Activated naive CD4-positive, alpha-beta T cell treated with anti-CD3 and anti-CD28 coated beads, Interleukin-2, amount 10 ng/mL, durations not matched to agents 7 days and 5 days (primary cell): Measurements from ENCODE around the gene TSPAN32.

Experiments used
- CTCF ChIA-PET: fragments of 350-600 bp; sonication (Branson Sonifier 250); formaldehyde crosslinking; loops from one replicate; lab custom pipeline; 2021; ENCODE audit warnings: antibody characterized with exemption; lab: Charles Lee
- DNase-seq: peaks from one replicate; pipeline ENCODE4 v3.0.0-alpha.2; 2020
- H3K27ac Mint-ChIP-seq: one replicate; pipeline ENCODE4 v1.8.0; 2021; ENCODE audit warnings: mild to moderate bottlenecking, moderate library complexity, mixed read lengths
- H3K27me3 Mint-ChIP-seq: one replicate; pipeline ENCODE4 v1.8.0; 2021; ENCODE audit warnings: mild to moderate bottlenecking, mixed read lengths
- H3K36me3 Mint-ChIP-seq: one replicate; pipeline ENCODE4 v1.8.0; 2021; ENCODE audit warnings: mixed read lengths
- H3K4me1 Mint-ChIP-seq: one replicate; pipeline ENCODE4 v1.8.0; 2021; ENCODE audit warnings: mixed read lengths
- H3K4me3 Mint-ChIP-seq: one replicate; pipeline ENCODE4 v1.8.0; 2021; ENCODE audit warnings: mild to moderate bottlenecking, moderate library complexity, mixed read lengths
- H3K9me3 Mint-ChIP-seq: one replicate; pipeline ENCODE4 v1.8.0; 2021; ENCODE audit warnings: mixed read lengths

Gene TSPAN32

GRCh38 chr11:2315395-2316168 lies 13.8 kb downstream of the TSPAN32 start:
- peaks cover 20% of the 10 kb centered on the region for H3K27me3 Mint-ChIP-seq
- H3K36me3 Mint-ChIP-seq = no peaks in the 10 kb centered on the region
- no peaks in the 10 kb centered on the region for H3K9me3 Mint-ChIP-seq
- H3K27ac Mint-ChIP-seq = no peak overlapping the region
- CTCF ChIA-PET = interaction anchor here (1.1 to 1.5 kb wide), 2 partner anchors 9 to 11 kb away, joined by 3 to 7 read pairs; no protein-coding TSS in a partner anchor
- no peaks in the 10 kb centered on the region for H3K4me1 Mint-ChIP-seq
- DNase-seq = peak; percentile 20
- H3K4me3 Mint-ChIP-seq = no peak overlapping the region

DNA sequence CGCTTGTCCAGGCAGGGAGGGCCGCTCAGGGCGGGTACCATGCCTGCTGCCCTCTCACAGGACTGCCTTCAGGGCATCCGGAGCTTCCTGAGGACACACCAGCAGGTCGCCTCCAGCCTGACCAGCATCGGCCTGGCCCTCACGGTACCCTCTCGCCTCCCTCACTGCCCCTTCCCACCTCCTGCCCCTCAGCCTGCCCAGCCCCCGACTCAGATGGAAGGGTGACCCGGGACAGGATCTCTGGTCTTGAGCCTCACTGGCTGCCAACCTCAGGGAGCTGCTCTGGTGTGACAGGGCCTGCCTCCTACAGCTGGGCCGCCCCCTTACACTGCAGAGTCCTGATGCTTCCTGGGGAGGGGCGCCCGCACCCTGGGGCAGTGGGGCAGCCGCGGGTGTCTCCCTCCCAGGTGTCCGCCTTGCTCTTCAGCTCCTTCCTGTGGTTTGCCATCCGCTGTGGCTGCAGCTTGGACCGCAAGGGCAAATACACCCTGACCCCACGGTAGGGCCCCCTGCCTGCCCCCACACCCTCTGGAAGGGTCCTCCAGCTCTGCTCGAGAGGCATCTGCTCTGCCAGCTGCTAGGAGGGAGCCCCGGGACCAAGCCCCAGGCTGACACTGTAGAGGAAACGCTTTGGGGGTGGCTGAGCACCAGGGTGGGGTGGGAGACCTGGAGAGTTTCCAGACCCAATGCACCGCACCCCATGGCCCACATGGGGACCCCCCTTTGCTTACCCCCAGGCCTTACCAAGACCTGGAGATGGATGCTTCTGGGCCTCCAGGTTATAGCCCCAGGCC lies 14.6 kb downstream of the TSPAN32 start:
- Mint-ChIP-seq H3K9me3 (no peaks in the 10 kb centered on the region), H3K36me3 (no peaks in the 10 kb centered on the region), H3K27ac (no peak overlapping the region), H3K4me3 (no peak overlapping the region), H3K27me3 (peaks cover 28% of the 10 kb centered on the region), H3K4me1 (no peaks in the 10 kb centered on the region)
- peak; percentile 20 for DNase-seq
- CTCF ChIA-PET = interaction anchor here (1.1 to 1.5 kb wide), 2 partner anchors 10 to 12 kb away, joined by 3 to 7 read pairs; no protein-coding TSS in a partner anchor

GRCh38 chr11:2316963-2317244 lies 15.1 kb downstream of the TSPAN32 start:
- CTCF ChIA-PET = interaction anchor here (1.1 to 1.5 kb wide), 2 partner anchors 11 to 12 kb away, joined by 3 to 7 read pairs; no protein-coding TSS in a partner anchor
- no peaks in the 10 kb centered on the region for H3K4me1 Mint-ChIP-seq
- H3K36me3 Mint-ChIP-seq = no peaks in the 10 kb centered on the region
- peaks cover 33% of the 10 kb centered on the region for H3K27me3 Mint-ChIP-seq
- peak overlapping the region; percentile 9 for H3K27ac Mint-ChIP-seq
- no peak overlapping the region for H3K4me3 Mint-ChIP-seq
- no peaks in the 10 kb centered on the region for H3K9me3 Mint-ChIP-seq
- DNase-seq = no peak

- H3K4me1 Mint-ChIP-seq = no peaks in the 10 kb centered on the region
- DNase-seq = peak; percentile 19
- no peaks in the 10 kb centered on the region for H3K36me3 Mint-ChIP-seq
- peaks cover 39% of the 10 kb centered on the region for H3K27me3 Mint-ChIP-seq
- CTCF ChIA-PET = no interaction called here
- H3K27ac Mint-ChIP-seq = no peak overlapping the region
- H3K9me3 Mint-ChIP-seq = no peaks in the 10 kb centered on the region
- no peak overlapping the region for H3K4me3 Mint-ChIP-seq
Observed at GRCh38 chr11:2317354-2318050, 15.7 kb downstream of the TSPAN32 start.

DNA sequence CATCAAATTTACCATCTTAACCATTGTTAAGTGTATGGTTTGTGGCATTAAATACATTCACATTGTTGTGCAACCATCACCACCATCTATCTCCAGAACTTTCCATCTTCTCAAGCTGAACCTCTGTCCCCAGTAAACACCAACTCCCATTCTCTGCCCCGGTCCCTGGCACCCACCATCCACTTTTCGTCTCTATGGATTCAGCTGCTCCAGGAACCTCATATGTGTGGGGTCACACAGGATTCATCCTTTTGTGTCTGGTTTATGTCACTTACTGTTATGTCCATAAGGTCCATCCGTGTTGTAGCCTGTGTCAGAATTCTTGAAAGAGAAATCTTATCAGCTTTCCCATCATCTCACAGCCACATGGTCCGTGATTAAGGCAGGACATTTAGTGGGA lies 16.3 kb downstream of the TSPAN32 start:
- H3K4me1 Mint-ChIP-seq = no peaks in the 10 kb centered on the region
- H3K27ac Mint-ChIP-seq = no peak overlapping the region
- peaks cover 44% of the 10 kb centered on the region for H3K27me3 Mint-ChIP-seq
- CTCF ChIA-PET = no interaction called here
- no peaks in the 10 kb centered on the region for H3K9me3 Mint-ChIP-seq
- no peak for DNase-seq
- H3K36me3 Mint-ChIP-seq = no peaks in the 10 kb centered on the region
- no peak overlapping the region for H3K4me3 Mint-ChIP-seq

GRCh38 chr11:2318707-2319106 lies 16.9 kb downstream of the TSPAN32 start:
- H3K27me3 Mint-ChIP-seq = peaks cover 45% of the 10 kb centered on the region
- CTCF ChIA-PET = no interaction called here
- H3K4me3 Mint-ChIP-seq = no peak overlapping the region
- H3K36me3 Mint-ChIP-seq = no peaks in the 10 kb centered on the region
- DNase-seq = peak; percentile 9
- H3K9me3 Mint-ChIP-seq = no peaks in the 10 kb centered on the region
- no peak overlapping the region for H3K27ac Mint-ChIP-seq
- H3K4me1 Mint-ChIP-seq = no peaks in the 10 kb centered on the region

DNA sequence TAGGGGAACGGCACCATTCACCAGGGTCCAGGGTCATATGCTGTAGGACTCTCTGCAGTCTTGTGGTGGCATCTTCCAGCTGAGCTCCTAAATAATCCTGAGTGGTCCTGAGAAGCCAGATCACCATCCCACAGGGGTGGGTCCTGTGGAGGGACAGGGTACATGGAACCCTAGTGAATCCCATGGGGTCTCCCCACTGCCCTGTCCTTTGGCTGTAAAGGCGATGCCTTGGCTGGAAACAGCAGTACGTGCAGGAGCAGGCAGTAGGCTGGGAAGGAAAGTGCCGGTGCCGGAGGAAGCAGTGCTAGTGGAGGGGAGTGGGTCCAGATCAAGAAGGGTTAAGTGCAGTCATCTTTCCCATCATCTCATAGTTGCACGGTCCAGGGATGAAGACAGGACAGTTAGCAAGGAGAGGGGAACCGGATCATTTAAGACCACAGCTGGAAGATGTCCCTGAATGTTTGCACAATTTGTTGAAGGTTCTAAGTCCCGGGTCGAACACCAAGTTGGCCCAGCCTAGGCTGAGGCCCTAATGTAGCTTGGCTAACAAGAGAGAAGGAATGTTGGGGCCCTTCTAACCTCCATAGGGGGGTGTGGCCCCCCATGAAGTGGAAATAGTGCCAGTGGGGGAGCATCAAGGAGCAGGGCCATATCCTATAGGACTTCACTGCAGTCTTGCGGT lies 18.1 kb downstream of the TSPAN32 start:
- CTCF ChIA-PET = interaction anchor here (1.3 kb wide), 1 partner anchor 14 kb away, joined by 6 read pairs; no protein-coding TSS in a partner anchor
- no peak for DNase-seq
- Mint-ChIP-seq H3K9me3 (no peaks in the 10 kb centered on the region), H3K27ac (no peak overlapping the region), H3K27me3 (peaks cover 42% of the 10 kb centered on the region), H3K4me1 (no peaks in the 10 kb centered on the region), H3K4me3 (no peak overlapping the region), H3K36me3 (no peaks in the 10 kb centered on the region)

DNA sequence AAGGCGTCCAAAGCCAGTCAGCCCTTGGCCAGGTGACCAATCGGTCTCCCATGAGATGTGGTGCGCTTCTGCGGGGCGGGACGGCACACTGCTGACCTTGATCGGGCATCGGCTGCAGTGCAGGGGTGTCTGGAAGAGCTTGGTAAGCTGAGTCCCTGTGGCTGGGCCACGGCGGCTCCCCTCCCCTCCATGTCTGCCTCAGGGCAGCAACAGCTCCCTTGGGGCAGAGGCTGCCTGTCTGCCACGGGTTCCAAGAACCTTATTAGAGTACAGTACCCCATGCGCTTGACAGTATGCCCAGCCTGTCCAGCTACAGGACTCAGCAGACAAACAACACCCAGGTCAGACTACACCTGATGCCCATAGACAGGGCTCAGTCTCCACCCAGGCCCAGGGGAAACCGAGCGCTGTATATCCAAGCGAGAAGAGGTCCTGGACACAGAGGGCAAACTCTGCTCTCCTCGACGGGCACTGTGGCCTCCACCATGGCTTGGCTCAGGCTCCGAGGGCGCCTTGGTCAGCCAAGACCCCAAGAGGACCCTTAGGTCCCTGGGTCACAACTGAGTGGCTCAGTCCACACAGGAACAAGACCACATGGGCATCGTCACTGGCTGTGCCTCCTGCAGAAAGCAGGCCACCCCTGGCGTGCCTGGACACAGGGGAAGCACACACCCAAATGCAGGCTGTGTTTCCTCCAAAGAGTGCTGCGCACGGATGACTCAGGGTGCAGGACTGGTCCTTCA lies 18.9 kb downstream of the TSPAN32 start:
- Mint-ChIP-seq H3K4me3 (no peak overlapping the region), H3K9me3 (no peaks in the 10 kb centered on the region), H3K27ac (no peak overlapping the region), H3K36me3 (no peaks in the 10 kb centered on the region), H3K4me1 (no peaks in the 10 kb centered on the region), H3K27me3 (peaks cover 44% of the 10 kb centered on the region)
- CTCF ChIA-PET = interaction anchor here (1.3 kb wide), 1 partner anchor 15 kb away, joined by 6 read pairs; no protein-coding TSS in a partner anchor
- DNase-seq = no peak

- no peaks in the 10 kb centered on the region for H3K4me1 Mint-ChIP-seq
- H3K27me3 Mint-ChIP-seq = peaks cover 45% of the 10 kb centered on the region
- CTCF ChIA-PET = no interaction called here
- H3K27ac Mint-ChIP-seq = no peak overlapping the region
- H3K9me3 Mint-ChIP-seq = no peaks in the 10 kb centered on the region
- H3K36me3 Mint-ChIP-seq = no peaks in the 10 kb centered on the region
- H3K4me3 Mint-ChIP-seq = no peak overlapping the region
- DNase-seq = no peak
Observed at GRCh38 chr11:2321311-2321683, 19.5 kb downstream of the TSPAN32 start.

DNA sequence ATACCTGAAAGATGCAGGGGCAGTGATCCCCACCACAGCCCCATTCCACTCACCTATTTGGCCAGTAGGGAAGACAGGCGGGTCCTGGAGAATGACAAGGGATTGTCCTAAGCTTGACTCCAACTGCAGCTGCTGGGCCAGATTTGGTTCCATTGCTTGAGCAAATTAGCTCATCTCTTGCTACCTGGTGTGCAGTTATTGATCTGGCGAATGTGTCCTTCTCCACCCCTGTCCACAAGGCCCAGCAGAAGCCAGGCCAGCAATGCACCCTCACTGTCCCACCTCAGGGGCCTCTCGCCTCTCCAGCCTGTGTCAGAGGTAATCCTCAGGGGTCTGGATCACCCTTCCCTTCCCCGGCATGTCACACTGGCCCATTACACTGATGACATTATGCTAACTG lies 23.3 kb downstream of the TSPAN32 start:
- H3K9me3 Mint-ChIP-seq = no peaks in the 10 kb centered on the region
- CTCF ChIA-PET = no interaction called here
- H3K27ac Mint-ChIP-seq = no peak overlapping the region
- H3K4me1 Mint-ChIP-seq = no peaks in the 10 kb centered on the region
- no peak for DNase-seq
- no peaks in the 10 kb centered on the region for H3K36me3 Mint-ChIP-seq
- peaks cover 49% of the 10 kb centered on the region for H3K27me3 Mint-ChIP-seq
- H3K4me3 Mint-ChIP-seq = no peak overlapping the region

- CTCF ChIA-PET = no interaction called here
- Mint-ChIP-seq H3K27me3 (peaks cover 43% of the 10 kb centered on the region), H3K36me3 (no peaks in the 10 kb centered on the region), H3K4me3 (no peak overlapping the region), H3K9me3 (peaks cover under 1% of the 10 kb centered on the region), H3K27ac (no peak overlapping the region), H3K4me1 (no peaks in the 10 kb centered on the region)
- DNase-seq = no peak
Observed at GRCh38 chr11:2325719-2326118, 23.9 kb downstream of the TSPAN32 start.

- Mint-ChIP-seq H3K36me3 (peaks cover 5% of the 10 kb centered on the region), H3K4me1 (no peaks in the 10 kb centered on the region), H3K27me3 (peaks cover 30% of the 10 kb centered on the region), H3K27ac (no peak overlapping the region), H3K4me3 (no peak overlapping the region), H3K9me3 (peaks cover 7% of the 10 kb centered on the region)
- CTCF ChIA-PET = no interaction called here
- no peak for DNase-seq
Observed at GRCh38 chr11:2327032-2327431, 25.2 kb downstream of the TSPAN32 start.

DNA sequence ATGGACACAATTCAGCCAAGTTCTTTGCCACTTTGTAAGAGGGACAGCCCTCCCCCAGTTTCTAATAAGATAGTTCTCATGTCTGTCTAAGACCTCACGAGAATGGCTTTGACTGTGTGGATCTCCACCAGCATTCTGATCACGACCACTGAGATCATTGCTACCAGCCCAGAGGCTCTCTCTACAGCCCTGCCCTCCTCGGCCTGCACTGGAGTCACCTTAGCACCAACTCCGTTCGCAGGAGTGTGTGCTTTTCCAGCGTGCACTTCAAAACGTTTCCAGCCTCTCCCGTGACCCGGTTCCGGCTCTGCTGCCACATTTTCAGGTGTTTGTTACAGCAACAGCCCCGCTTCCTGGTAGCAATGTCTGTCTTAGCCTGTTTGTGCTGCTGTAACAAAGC lies 26.2 kb downstream of the TSPAN32 start:
- H3K4me3 Mint-ChIP-seq = no peak overlapping the region
- no peak overlapping the region for H3K27ac Mint-ChIP-seq
- H3K4me1 Mint-ChIP-seq = no peaks in the 10 kb centered on the region
- peaks cover 21% of the 10 kb centered on the region for H3K27me3 Mint-ChIP-seq
- DNase-seq = no peak
- CTCF ChIA-PET = no interaction called here
- peaks cover 5% of the 10 kb centered on the region for H3K36me3 Mint-ChIP-seq
- H3K9me3 Mint-ChIP-seq = peaks cover 7% of the 10 kb centered on the region
